GM23338 (cell line): ENCODE results near the gene ANKRD27. TPM values are rescaled to one million over a fixed set of nuclear protein-coding genes. Genes with fewer than 3 reads are reported as not detected.

Experiments
- ATAC-seq: fragments of 200-7000 bp; cut with Tn5 transposase; 3 replicates; pipeline ENCODE4 v1.9.1; 2020
- DNase-seq: peaks from one replicate; pipeline ENCODE4 v3.0.0-alpha.2; 2015; ENCODE audit warnings: low spot score
- H2AFZ ChIP-seq: fragments of 200-600 bp; sonication (generic); 2 replicates; pipeline ENCODE4 v1.8.0; 2016; ENCODE audit warnings: antibody characterized with exemption, mild to moderate bottlenecking, moderate library complexity
- H3F3A ChIP-seq: fragments of 200-600 bp; sonication (generic); replicated peaks from 2 replicates; pipeline ENCODE4 v1.8.0; 2017; ENCODE audit warnings: antibody characterized with exemption, mixed run types, low read depth
- H3K27ac ChIP-seq: fragments of 200-600 bp; sonication (generic); 2 replicates; pipeline ENCODE4 v1.6.1; 2016; ENCODE audit warnings: low read depth
- H3K27me3 ChIP-seq: fragments of 200-600 bp; sonication (generic); 2 replicates; pipeline ENCODE4 v1.8.0; 2016; ENCODE audit warnings: mild to moderate bottlenecking, mixed run types, moderate library complexity; ENCODE audit not compliant: insufficient read depth
- H3K36me3 ChIP-seq: fragments of 200-600 bp; sonication (generic); 2 replicates; pipeline ENCODE4 v1.8.0; 2016; ENCODE audit warnings: mild to moderate bottlenecking; ENCODE audit not compliant: insufficient read depth
- H3K4me1 ChIP-seq: fragments of 200-600 bp; sonication (generic); 2 replicates; pipeline ENCODE4 v1.8.0; 2016; ENCODE audit warnings: mild to moderate bottlenecking, moderate library complexity; ENCODE audit not compliant: insufficient read depth
- H3K4me2 ChIP-seq: fragments of 200-600 bp; sonication (generic); 2 replicates; pipeline ENCODE4 v1.7.1; 2017; ENCODE audit warnings: mixed run types
- H3K4me3 ChIP-seq: fragments of 200-600 bp; sonication (generic); 2 replicates; pipeline ENCODE4 v1.6.1; 2016; ENCODE audit warnings: mixed run types
- H3K79me2 ChIP-seq: fragments of 200-600 bp; sonication (generic); replicated peaks from 2 replicates; pipeline ENCODE4 v1.8.0; 2017; ENCODE audit warnings: mild to moderate bottlenecking; ENCODE audit not compliant: insufficient read depth
- H3K9me2 ChIP-seq: fragments of 200-600 bp; sonication (generic); 2 replicates; pipeline ENCODE4 v1.8.0; 2017; ENCODE audit not compliant: insufficient read depth
- H4K20me1 ChIP-seq: fragments of 200-600 bp; sonication (generic); replicated peaks from 2 replicates; pipeline ENCODE4 v1.8.0; 2017; ENCODE audit warnings: mild to moderate bottlenecking; ENCODE audit not compliant: insufficient read depth
- H3K27ac Mint-ChIP-seq: 2 replicates; pipeline ENCODE4 v1.8.0; 2020; ENCODE audit warnings: inconsistent platforms, mild to moderate bottlenecking, moderate library complexity, mixed read lengths
- H3K27me3 Mint-ChIP-seq: 3 replicates; pipeline ENCODE4 v1.8.0; 2022; ENCODE audit warnings: low read depth, mild to moderate bottlenecking, moderate library complexity, mixed read lengths, inconsistent platforms; ENCODE audit not compliant: insufficient read depth, poor library complexity
- H3K36me3 Mint-ChIP-seq: 3 replicates; pipeline ENCODE4 v1.8.0; 2021; ENCODE audit warnings: low read depth, mild to moderate bottlenecking, inconsistent platforms, moderate library complexity, mixed read lengths
- H3K4me1 Mint-ChIP-seq: 3 replicates; pipeline ENCODE4 v1.8.0; 2020; ENCODE audit warnings: mild to moderate bottlenecking, inconsistent platforms, mixed read lengths
- H3K4me3 Mint-ChIP-seq: 3 replicates; pipeline ENCODE4 v1.8.0; 2021; ENCODE audit warnings: moderate library complexity, mild to moderate bottlenecking, inconsistent platforms, mixed read lengths
- H3K9me3 Mint-ChIP-seq: 3 replicates; pipeline ENCODE4 v1.8.0; 2020; ENCODE audit warnings: moderate library complexity, mild to moderate bottlenecking, inconsistent platforms, mixed read lengths
- CTCF ChIP-seq, 2 experiments: fragments of 200-600 bp in 1 of 2; sonication (generic) in 1 of 2; conservative IDR thresholded peaks; 2 replicates each; pipeline versions ENCODE4 v1.5.1 to v1.6.1; 2016 to 2017; ENCODE audit warnings: antibody characterized with exemption in 2 of 2, low read depth in 2 of 2, mild to moderate bottlenecking in 2 of 2, moderate library complexity in 1 of 2
- ETS1 ChIP-seq: IDR thresholded peaks from 2 replicates; pipeline ENCODE4 v1.6.1; 2016; ENCODE audit warnings: antibody characterized with exemption
- EZH2 ChIP-seq: fragments of 200-600 bp; sonication (generic); IDR thresholded peaks from one replicate; pipeline ENCODE4 v1.8.0; 2017; ENCODE audit warnings: antibody characterized with exemption, mild to moderate bottlenecking, low read depth; ENCODE audit not compliant: unreplicated experiment
- NANOG ChIP-seq: IDR thresholded peaks from 2 replicates; pipeline ENCODE4 v1.6.1; 2016; ENCODE audit warnings: antibody characterized with exemption, borderline replicate concordance
- POLR2AphosphoS5 ChIP-seq: IDR thresholded peaks from 2 replicates; pipeline ENCODE4 v1.6.1; 2016; ENCODE audit warnings: antibody characterized with exemption, low read depth
- ZNF114 ChIP-seq: fragments of 250-450 bp; sonication (Bioruptor Pico); IDR thresholded peaks from 2 replicates; pipeline ENCODE4 v1.5.0; 2020; ENCODE audit warnings: mild to moderate bottlenecking, moderate library complexity
- ZNF462 ChIP-seq: fragments of 250-450 bp; sonication (Bioruptor Pico); IDR thresholded peaks from 2 replicates; pipeline ENCODE4 v1.5.0; 2020; ENCODE audit warnings: mild to moderate bottlenecking, moderate library complexity
- polyA plus RNA-seq: library from polyadenylated mRNA; unstranded; fragments of >200 nt; fragmentation: Nextera tagmentation; extraction: Ambion mirVana; gene quantifications from 2 replicates; pipeline ENCODE4 v1.2.1, GENCODE V29; 2016
- total RNA-seq: library from RNA; depleted of rRNA; stranded (reverse); fragments of >200 nt; shearing (Covaris generic); gene quantifications from 2 replicates; pipeline ENCODE4 v1.2.3, GENCODE V29; 2014

ANKRD27 gene
- total and polyA plus RNA-seq, 2 experiments from 2014 or later, result 16.7 to 48.7 TPM

- H3K27ac ChIP-seq, result no peak overlapping the region
- H3K9me2 ChIP-seq, result no peaks in the 10 kb centered on the region
- H3K9me3 Mint-ChIP-seq, result no peaks in the 10 kb centered on the region; the same call in 2 of the 3 replicates
- H3K27me3 Mint-ChIP-seq, result peaks cover 10% of the 10 kb centered on the region
- no peak overlapping the region for H3K27ac Mint-ChIP-seq
- H3K36me3 Mint-ChIP-seq, result peaks cover 26% of the 10 kb centered on the region
- peak overlapping the region; percentile 92 for H3K4me3 Mint-ChIP-seq
- H3K4me1 Mint-ChIP-seq, result peaks cover 10% of the 10 kb centered on the region; the same call in 2 of the 3 replicates
- peaks cover 17% of the 10 kb centered on the region for H3K27me3 ChIP-seq
- H3K79me2 ChIP-seq, result peaks cover 12% of the 10 kb centered on the region
- H3K36me3 ChIP-seq, result peaks cover 11% of the 10 kb centered on the region
- TF ChIP-seq POLR2AphosphoS5 (no peak), ETS1 (no peak)
- H3K4me3 ChIP-seq, result peak overlapping the region; percentile 92
- peak overlapping the region; percentile 96; the same call in 1 of the 2 replicates for H2AFZ ChIP-seq
- DNase-seq (no peak), ATAC-seq (peak; percentile 31)
- H3F3A ChIP-seq, result no peaks in the 10 kb centered on the region
- peaks cover 4% of the 10 kb centered on the region; the same call in 1 of the 2 replicates for H4K20me1 ChIP-seq
- peaks cover 6% of the 10 kb centered on the region for H3K4me1 ChIP-seq
- peak overlapping the region; percentile 95 for H3K4me2 ChIP-seq
Measured at GRCh38 chr19:32580353-32580900, 94.6 kb downstream of the ANKRD27 start.

- TF ChIP-seq ZNF462 (CRISPR knock-in tag), result no peak
- TF ChIP-seq CTCF (conservative IDR thresholded peaks at IDR 0.05; ENCODE audit: low read depth in 2 of 2), result no peak
- TF ChIP-seq POLR2AphosphoS5, result no peak
- no peak for TF ChIP-seq ETS1
- TF ChIP-seq ZNF114 (CRISPR knock-in tag), result no peak
- TF ChIP-seq NANOG, result no peak
- TF ChIP-seq EZH2, result no peak
- H3K27ac Mint-ChIP-seq, result no peak overlapping the region
- H3K4me1 Mint-ChIP-seq, result no peaks in the 10 kb centered on the region
- Histone ChIP-seq H2AFZ (no peak overlapping the region), H3K4me3 (no peak overlapping the region), H3K27me3 (peaks cover 17% of the 10 kb centered on the region), H3K4me2 (no peak overlapping the region), H4K20me1 (no peaks in the 10 kb centered on the region), H3F3A (no peaks in the 10 kb centered on the region), H3K9me2 (no peaks in the 10 kb centered on the region), H3K36me3 (no peaks in the 10 kb centered on the region), H3K27ac (no peak overlapping the region), H3K4me1 (no peaks in the 10 kb centered on the region), H3K79me2 (peaks cover 2% of the 10 kb centered on the region)
- no peaks in the 10 kb centered on the region for H3K36me3 Mint-ChIP-seq
- H3K27me3 Mint-ChIP-seq, result peaks cover 7% of the 10 kb centered on the region
- no peak for ATAC-seq
- no peak overlapping the region for H3K4me3 Mint-ChIP-seq
- H3K9me3 Mint-ChIP-seq, result no peaks in the 10 kb centered on the region; the same call in 2 of the 3 replicates
- DNase-seq, result no peak
Measured at GRCh38 chr19:32576790-32577189, 98.2 kb downstream of the ANKRD27 start.
